ENCODE results near the gene UBA6.

DNA sequence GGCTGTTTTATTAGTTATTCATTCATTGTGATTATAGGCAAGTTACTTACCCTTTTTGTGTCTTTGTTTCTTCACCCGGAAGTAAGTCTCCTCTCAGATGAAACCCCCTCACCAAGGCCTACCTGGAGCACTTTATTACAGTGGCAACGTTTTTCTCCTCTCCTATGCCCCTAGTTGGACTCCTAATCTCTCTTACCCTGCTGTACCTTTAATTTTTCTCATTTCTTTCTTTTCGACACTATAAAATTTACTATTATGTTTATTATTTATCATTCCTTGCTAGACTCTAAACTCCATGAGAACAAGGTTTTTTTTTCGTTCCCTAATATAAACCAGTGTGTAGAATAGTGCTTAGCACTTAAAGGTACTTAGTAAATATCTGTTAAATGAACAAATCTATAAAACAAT lies 124.9 kb downstream of the UBA6 start:
- TF ChIP-seq, protein P1, sequence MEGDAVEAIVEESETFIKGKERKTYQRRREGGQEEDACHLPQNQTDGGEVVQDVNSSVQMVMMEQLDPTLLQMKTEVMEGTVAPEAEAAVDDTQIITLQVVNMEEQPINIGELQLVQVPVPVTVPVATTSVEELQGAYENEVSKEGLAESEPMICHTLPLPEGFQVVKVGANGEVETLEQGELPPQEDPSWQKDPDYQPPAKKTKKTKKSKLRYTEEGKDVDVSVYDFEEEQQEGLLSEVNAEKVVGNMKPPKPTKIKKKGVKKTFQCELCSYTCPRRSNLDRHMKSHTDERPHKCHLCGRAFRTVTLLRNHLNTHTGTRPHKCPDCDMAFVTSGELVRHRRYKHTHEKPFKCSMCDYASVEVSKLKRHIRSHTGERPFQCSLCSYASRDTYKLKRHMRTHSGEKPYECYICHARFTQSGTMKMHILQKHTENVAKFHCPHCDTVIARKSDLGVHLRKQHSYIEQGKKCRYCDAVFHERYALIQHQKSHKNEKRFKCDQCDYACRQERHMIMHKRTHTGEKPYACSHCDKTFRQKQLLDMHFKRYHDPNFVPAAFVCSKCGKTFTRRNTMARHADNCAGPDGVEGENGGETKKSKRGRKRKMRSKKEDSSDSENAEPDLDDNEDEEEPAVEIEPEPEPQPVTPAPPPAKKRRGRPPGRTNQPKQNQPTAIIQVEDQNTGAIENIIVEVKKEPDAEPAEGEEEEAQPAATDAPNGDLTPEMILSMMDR (IDR thresholded peaks at IDR 0.05) = no peak
- TF ChIP-seq POLR2A (IDR thresholded peaks at IDR 0.05) = no peak

Measured in ovary (tissue), 3 donors.